Astrocyte of the cerebellum (primary cell): ENCODE measurements around the gene BLMH.

Experiments used
- DNase-seq: peaks from one replicate; pipeline ENCODE4 v3.0.0-alpha.2; 2011; ENCODE audit warnings: low read depth
- H3K4me3 ChIP-seq: 2 replicates; pipeline ENCODE4 v1.5.1; 2011; ENCODE audit warnings: mild to moderate bottlenecking, low read depth, low read length, moderate library complexity
- CTCF ChIP-seq: IDR thresholded peaks from 2 replicates; pipeline ENCODE4 v1.5.1; 2012; ENCODE audit warnings: low read length, low read depth, moderate library complexity, mild to moderate bottlenecking; ENCODE audit errors: missing control alignments
- in situ Hi-C: cut with HindIII; loops from 2 replicates; pipeline ENCODE4 v1.10.0; 2017; ENCODE audit warnings: low sequenced_read_pairs

BLMH gene

GRCh38 chr17:30246460-30246859 lies 45.3 kb downstream of the BLMH start:
- no peak for DNase-seq
- no peak for TF ChIP-seq CTCF
- in situ Hi-C loops = no loop called here
- no peak overlapping the region for H3K4me3 ChIP-seq

GRCh38 chr17:30244853-30245385 lies 46.8 kb downstream of the BLMH start:
- no peak for TF ChIP-seq CTCF
- in situ Hi-C loops = no loop called here
- DNase-seq = no peak
- no peak overlapping the region for H3K4me3 ChIP-seq

- DNase-seq = no peak
- in situ Hi-C loops = no loop called here
- no peak overlapping the region for H3K4me3 ChIP-seq
- TF ChIP-seq CTCF = no peak
Measured at GRCh38 chr17:30243568-30243967, 48.2 kb downstream of the BLMH start.

- no peak for DNase-seq
- no peak for TF ChIP-seq CTCF
- H3K4me3 ChIP-seq = no peak overlapping the region
- in situ Hi-C loops = no loop called here
Measured at GRCh38 chr17:30243002-30243401, 48.7 kb downstream of the BLMH start.

GRCh38 chr17:30241051-30241450 lies 50.7 kb downstream of the BLMH start:
- H3K4me3 ChIP-seq = no peak overlapping the region
- TF ChIP-seq CTCF = no peak
- in situ Hi-C loops = no loop called here
- no peak for DNase-seq

- in situ Hi-C loops = no loop called here
- TF ChIP-seq CTCF = no peak
- DNase-seq = no peak
- no peak overlapping the region for H3K4me3 ChIP-seq
Measured at GRCh38 chr17:30240177-30240576, 51.6 kb downstream of the BLMH start.

- DNase-seq = no peak
- TF ChIP-seq CTCF = no peak
- H3K4me3 ChIP-seq = no peak overlapping the region
- in situ Hi-C loops = no loop called here
Measured at GRCh38 chr17:30239089-30239462, 52.7 kb downstream of the BLMH start.
